K562 (cell line): ENCODE data around the gene PSMD9. TPM values are rescaled to one million over a fixed set of nuclear protein-coding genes. Genes with fewer than 3 reads are reported as not detected.
A peak's percentile ranks its signal among the peaks of the same experiment; 100 is the strongest.

Source experiments
- ATAC-seq: fragments of 200-7000 bp; cut with Tn5 transposase; 3 replicates; pipeline ENCODE4 v1.9.1; 2020; ENCODE audit warnings: moderate library complexity
- BruUV-seq: library from RNA; stranded (reverse); fragments of 400-500 nt; replicated peaks from 2 replicates; lab custom pipeline; 2021; lab: Mats Ljungman, UMichigan
- CTCF ChIA-PET: fragments of 300-600 bp; formaldehyde crosslinking; extraction: SDS; loops from one replicate; lab custom pipeline; 2021; ENCODE audit warnings: low intra/inter-chr PET ratio; lab: Yijun Ruan, JAX
- POLR2A ChIA-PET: fragments of 300-600, 350-650 bp; sonication (Branson Sonifier 250); formaldehyde crosslinking; extraction: SDS; loops from one replicate; lab custom pipeline; 2021; ENCODE audit warnings: antibody characterized with exemption, inconsistent platforms; lab: Yijun Ruan, JAX
- DNase-seq, 4 experiments: peaks; one replicate each; pipeline versions ENCODE4 v3.0.0 to v3.0.0-alpha.2; 2011 to 2018; ENCODE audit warnings: low spot score in 3 of 4, mixed read lengths in 3 of 4; ENCODE audit errors: extremely low read depth in 1 of 4
- FAIRE-seq: peaks from 2 replicates; lab custom pipeline; 2011; peaks lifted over from hg19 to GRCh38; lab: Jason Lieb, UNC
- H2AFZ ChIP-seq: 2 replicates; pipeline ENCODE4 v1.6.0; 2011; ENCODE audit warnings: low read depth, low read length, control low read depth, inconsistent platforms
- H3K27ac ChIP-seq: fragments of 200-600 bp; 3 replicates; pipeline ENCODE4 v1.8.0; 2011; ENCODE audit warnings: low read depth, mild to moderate bottlenecking, control low read depth, inconsistent platforms, low read length, moderate library complexity, mixed read lengths; ENCODE audit errors: extremely low read depth
- H3K27me3 ChIP-seq, 2 experiments: fragments of 300-600 bp in 1 of 2; 2 replicates in 1 of 2; 3 replicates in 1 of 2; pipeline versions ENCODE4 v1.6.0 to v1.8.0; 2011; ENCODE audit warnings: inconsistent platforms in 2 of 2, low read length in 2 of 2, mild to moderate bottlenecking in 1 of 2, mixed read lengths in 1 of 2, moderate library complexity in 1 of 2; ENCODE audit not compliant: control insufficient read depth in 2 of 2, insufficient read depth in 2 of 2
- H3K36me3 ChIP-seq: fragments of 300-600 bp; 3 replicates; pipeline ENCODE4 v1.8.0; 2011; ENCODE audit warnings: mild to moderate bottlenecking, low read length, inconsistent platforms; ENCODE audit not compliant: control insufficient read depth, insufficient read depth
- H3K4me1 ChIP-seq, 2 experiments: fragments of 200-600 bp in 1 of 2; replicated peaks in 1 of 2; 2 replicates in 1 of 2; 3 replicates in 1 of 2; pipeline versions ENCODE4 v1.5.1 to v1.8.0; 2011; ENCODE audit warnings: inconsistent platforms in 2 of 2, low read length in 2 of 2, mild to moderate bottlenecking in 1 of 2, mixed read lengths in 1 of 2, moderate library complexity in 1 of 2; ENCODE audit not compliant: control insufficient read depth in 2 of 2, insufficient read depth in 2 of 2
- H3K4me2 ChIP-seq: 2 replicates; pipeline ENCODE4 v1.6.1; 2011; ENCODE audit warnings: low read length, control low read depth, inconsistent platforms, mixed read lengths; ENCODE audit not compliant: insufficient read depth
- H3K4me3 ChIP-seq: fragments of 200-600 bp; sonication (generic), shearing (Covaris generic); 2 replicates; pipeline ENCODE4 v1.5.1; 2016; ENCODE audit warnings: control low read depth, inconsistent platforms
- H3K79me2 ChIP-seq: fragments of 200-600 bp; 3 replicates; pipeline ENCODE4 v1.8.0; 2011; ENCODE audit warnings: low read length, inconsistent platforms; ENCODE audit not compliant: control insufficient read depth, insufficient read depth
- H3K9ac ChIP-seq, 2 experiments: 2 replicates each; pipeline versions ENCODE4 v1.6.0 to v1.6.1; 2011; ENCODE audit warnings: low read depth in 2 of 2, low read length in 2 of 2, control low read depth in 1 of 2, inconsistent platforms in 1 of 2, mild to moderate bottlenecking in 1 of 2, mixed read lengths in 1 of 2; ENCODE audit not compliant: insufficient read depth in 1 of 2
- H3K9me1 ChIP-seq: one replicate; pipeline ENCODE4 v1.6.0; 2011; ENCODE audit warnings: inconsistent platforms, mild to moderate bottlenecking, low read length, moderate library complexity; ENCODE audit not compliant: control insufficient read depth, insufficient read depth
- H3K9me3 ChIP-seq: replicated peaks from 2 replicates; pipeline ENCODE4 v1.5.1; 2011; ENCODE audit warnings: low read depth, low read length, inconsistent platforms; ENCODE audit not compliant: control insufficient read depth, insufficient read depth
- H4K20me1 ChIP-seq: replicated peaks from 2 replicates; pipeline ENCODE4 v1.6.1; 2011; ENCODE audit warnings: low read length, inconsistent platforms, mixed read lengths; ENCODE audit not compliant: control insufficient read depth, insufficient read depth
- ETV6 ChIP-seq, 3 experiments: fragments of 150-350 bp in 1 of 3; sonication (generic) in 1 of 3; formaldehyde crosslinking in 1 of 3; IDR thresholded peaks; 2 replicates each; pipeline versions ENCODE4 v1.6.1 to v1.8.0; 2014 to 2022; ENCODE audit warnings: borderline replicate concordance in 2 of 3, low read depth in 2 of 3, antibody characterized with exemption in 1 of 3, low read length in 1 of 3, mild to moderate bottlenecking in 1 of 3, missing genetic modification reagents in 1 of 3
- FUS ChIP-seq: fragments of 200-400 bp; formaldehyde crosslinking; optimal IDR thresholded peaks from 2 replicates; pipeline ENCODE3; 2017; ENCODE audit warnings: low read depth, low read length
- GABPB1 ChIP-seq: sonication (generic); formaldehyde crosslinking; IDR thresholded peaks from 2 replicates; pipeline ENCODE4 v1.8.0; 2022; ENCODE audit warnings: mild to moderate bottlenecking, missing genetic modification reagents
- MTF1 ChIP-seq: fragments of 250-450 bp; sonication (Bioruptor Pico); IDR thresholded peaks from 2 replicates; pipeline ENCODE4 v1.9.0; 2021; ENCODE audit warnings: moderate library complexity, mild to moderate bottlenecking, inconsistent platforms, borderline replicate concordance
- NCOR1 ChIP-seq: fragments of 450-650 bp; IDR thresholded peaks from 2 replicates; pipeline ENCODE4 v1.6.1; 2016; ENCODE audit warnings: mild to moderate bottlenecking, moderate library complexity
- NUFIP1 ChIP-seq: fragments of 450-650 bp; IDR thresholded peaks from 2 replicates; pipeline ENCODE4 v1.6.1; 2018; ENCODE audit not compliant: partially characterized antibody
- RFX1 ChIP-seq: fragments of 450-650 bp; IDR thresholded peaks from 2 replicates; pipeline ENCODE4 v1.6.1; 2016; ENCODE audit warnings: mild to moderate bottlenecking, moderate library complexity
- SETDB1 ChIP-seq: IDR thresholded peaks from one replicate; pipeline ENCODE4 v1.6.1; 2012; ENCODE audit warnings: low read length, control low read depth, inconsistent platforms
- STAG1 ChIP-seq: sonication (generic); formaldehyde crosslinking; IDR thresholded peaks from 2 replicates; pipeline ENCODE4 v1.5.0; 2020; ENCODE audit warnings: missing genetic modification reagents, borderline replicate concordance
- ZBED1 ChIP-seq: IDR thresholded peaks from 2 replicates; pipeline ENCODE4 v1.6.1; 2014
- WGBS: fragments of 100-300 bp; shearing (Covaris generic); methylation state at CpG from one replicate; pipeline ENCODE4 v1.1.6; 2016; ENCODE audit warnings: low coverage, mixed read lengths; ENCODE audit not compliant: insufficient coverage; ENCODE audit errors: missing lambda C conversion rate; 5-methylcytosine and 5-hydroxymethylcytosine counted together
- in situ Hi-C: fragments of 300-500 bp; cut with MboI; formaldehyde crosslinking; loops from 4 replicates; pipeline ENCODE4 v1.15.0; 2018; ENCODE audit warnings: inconsistent platforms, mixed read lengths
- intact Hi-C: fragments of 100-400 bp; cut with micrococcal nuclease; formaldehyde crosslinking; loops from 2 replicates; pipeline ENCODE4 v1.14.2; 2022
- polyA plus RNA-seq, 8 experiments: library from polyadenylated mRNA; depleted of rRNA in 4 of 8; stranded (reverse) in 5 of 8; unstranded in 3 of 8; fragments of >200 nt; fragmentation: Nextera tagmentation in 2 of 8; fragmentation: Illumina TruSeq in 1 of 8; extraction: Ambion mirVana in 2 of 8; extraction: Trizol in 1 of 8; gene quantifications; 2 replicates each; pipeline versions ENCODE4 v1.2.1 to v1.2.3, GENCODE V29; 2011 to 2014; ENCODE audit warnings: inconsistent platforms in 1 of 8, missing spikeins in 1 of 8
- total RNA-seq, 7 experiments: library from RNA; depleted of rRNA in 6 of 7; stranded (reverse); fragments of >200 nt in 6 of 7; fragmentation: Illumina TruSeq in 2 of 7; extraction: Trizol in 2 of 7; gene quantifications; 2 replicates each; pipeline versions ENCODE4 v1.2.1 to v1.2.3, GENCODE V29; 2011 to 2021; ENCODE audit warnings: low replicate concordance in 1 of 7
- TF ChIP-seq, protein P1 (sequence below): fragments of 250-450 bp; sonication (Bioruptor Pico); IDR thresholded peaks from 2 replicates; pipeline ENCODE4 v1.5.0; 2020; ENCODE audit warnings: mild to moderate bottlenecking, borderline replicate concordance
- TF ChIP-seq, protein P2 (sequence below), 3 experiments: fragments of 200-800 bp in 1 of 3; sonication (Bioruptor generic) in 1 of 3; sonication (generic) in 1 of 3; formaldehyde crosslinking in 1 of 3; IDR thresholded peaks; 2 replicates each; pipeline versions ENCODE4 v1.6.1 to v1.8.0; 2016 to 2022; ENCODE audit warnings: mild to moderate bottlenecking in 2 of 3, missing compliant biosample characterization in 2 of 3, missing genetic modification characterization in 2 of 3, missing genetic modification reagents in 1 of 3
- TF ChIP-seq, protein P3 (sequence below): sonication (generic); formaldehyde crosslinking; IDR thresholded peaks from 2 replicates; pipeline ENCODE4 v1.8.0; 2022; ENCODE audit warnings: missing genetic modification reagents, mild to moderate bottlenecking, borderline replicate concordance
- TF ChIP-seq, protein P4 (sequence below): fragments of 450-650 bp; IDR thresholded peaks from one replicate; pipeline ENCODE4 v1.6.1; 2018; ENCODE audit warnings: mild to moderate bottlenecking, moderate library complexity; ENCODE audit not compliant: partially characterized antibody

PSMD9 gene
- total and polyA plus RNA-seq, 9 of the 15 experiments (the other 6 are each of a cell fraction or from before 2014, with no cell fraction given) = 12.2 to 143 (median 61.3) TPM

DNA sequence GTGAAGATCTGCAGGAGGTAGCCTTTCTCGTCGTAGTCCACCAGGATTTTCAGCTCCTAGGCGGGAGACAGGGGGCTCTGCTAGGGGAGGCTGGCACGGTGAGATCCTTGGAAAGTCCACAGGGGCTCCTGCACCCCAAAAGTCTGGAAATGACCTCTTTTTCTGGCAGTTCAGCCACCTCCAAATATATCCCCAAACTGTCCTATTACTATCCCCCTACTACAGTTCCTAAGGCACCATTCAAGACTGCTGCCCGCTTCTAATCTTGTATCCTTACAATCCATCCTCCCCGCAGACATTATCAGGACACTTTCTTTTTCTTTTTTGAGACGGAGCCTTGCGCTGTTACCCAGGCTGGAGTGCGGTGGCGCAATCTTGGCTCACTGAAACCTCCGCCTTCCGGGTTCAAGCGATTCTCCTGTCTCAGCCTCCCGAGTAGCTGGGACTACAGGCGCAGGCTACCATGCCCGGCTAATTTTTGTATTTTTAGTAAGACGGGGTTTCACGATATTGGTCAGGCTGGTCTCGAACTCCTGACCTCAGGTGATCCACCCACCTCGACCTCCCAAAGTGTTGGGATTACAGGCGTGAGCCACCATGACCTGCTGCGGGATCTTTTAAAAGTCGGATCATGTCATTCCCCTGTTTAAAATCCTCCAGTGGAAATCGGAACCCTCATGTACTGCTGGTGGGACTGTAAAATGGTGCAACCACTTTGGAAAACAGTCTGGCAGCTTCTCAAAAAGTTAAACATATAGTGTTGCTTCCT is 48.4 kb upstream of the PSMD9 start:
- in situ Hi-C loops = loop anchor here (25.0 kb wide), 1 partner anchor 1547 kb away; the partner anchor contains the start of gene KMT5A
- peak overlapping the region; percentile 89 for H3K27ac ChIP-seq
- no peak for TF ChIP-seq NCOR1
- TF ChIP-seq, protein P1, sequence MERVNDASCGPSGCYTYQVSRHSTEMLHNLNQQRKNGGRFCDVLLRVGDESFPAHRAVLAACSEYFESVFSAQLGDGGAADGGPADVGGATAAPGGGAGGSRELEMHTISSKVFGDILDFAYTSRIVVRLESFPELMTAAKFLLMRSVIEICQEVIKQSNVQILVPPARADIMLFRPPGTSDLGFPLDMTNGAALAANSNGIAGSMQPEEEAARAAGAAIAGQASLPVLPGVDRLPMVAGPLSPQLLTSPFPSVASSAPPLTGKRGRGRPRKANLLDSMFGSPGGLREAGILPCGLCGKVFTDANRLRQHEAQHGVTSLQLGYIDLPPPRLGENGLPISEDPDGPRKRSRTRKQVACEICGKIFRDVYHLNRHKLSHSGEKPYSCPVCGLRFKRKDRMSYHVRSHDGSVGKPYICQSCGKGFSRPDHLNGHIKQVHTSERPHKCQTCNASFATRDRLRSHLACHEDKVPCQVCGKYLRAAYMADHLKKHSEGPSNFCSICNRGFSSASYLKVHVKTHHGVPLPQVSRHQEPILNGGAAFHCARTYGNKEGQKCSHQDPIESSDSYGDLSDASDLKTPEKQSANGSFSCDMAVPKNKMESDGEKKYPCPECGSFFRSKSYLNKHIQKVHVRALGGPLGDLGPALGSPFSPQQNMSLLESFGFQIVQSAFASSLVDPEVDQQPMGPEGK (CRISPR knock-in tag) = no peak
- TF ChIP-seq, protein P2, sequence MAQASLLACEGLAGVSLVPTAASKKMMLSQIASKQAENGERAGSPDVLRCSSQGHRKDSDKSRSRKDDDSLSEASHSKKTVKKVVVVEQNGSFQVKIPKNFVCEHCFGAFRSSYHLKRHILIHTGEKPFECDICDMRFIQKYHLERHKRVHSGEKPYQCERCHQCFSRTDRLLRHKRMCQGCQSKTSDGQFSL (CRISPR knock-in tag; IDR thresholded peaks at IDR 0.05) = no peak
- TF ChIP-seq, protein P2 (tag; IDR thresholded peaks at IDR 0.05) = no peak
- no peak for TF ChIP-seq GABPB1 (CRISPR knock-in tag)
- no peak for TF ChIP-seq FUS
- no peak for TF ChIP-seq RFX1
- TF ChIP-seq, protein P3, sequence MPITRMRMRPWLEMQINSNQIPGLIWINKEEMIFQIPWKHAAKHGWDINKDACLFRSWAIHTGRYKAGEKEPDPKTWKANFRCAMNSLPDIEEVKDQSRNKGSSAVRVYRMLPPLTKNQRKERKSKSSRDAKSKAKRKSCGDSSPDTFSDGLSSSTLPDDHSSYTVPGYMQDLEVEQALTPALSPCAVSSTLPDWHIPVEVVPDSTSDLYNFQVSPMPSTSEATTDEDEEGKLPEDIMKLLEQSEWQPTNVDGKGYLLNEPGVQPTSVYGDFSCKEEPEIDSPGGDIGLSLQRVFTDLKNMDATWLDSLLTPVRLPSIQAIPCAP (CRISPR knock-in tag) = no peak
- TF ChIP-seq, protein P4, sequence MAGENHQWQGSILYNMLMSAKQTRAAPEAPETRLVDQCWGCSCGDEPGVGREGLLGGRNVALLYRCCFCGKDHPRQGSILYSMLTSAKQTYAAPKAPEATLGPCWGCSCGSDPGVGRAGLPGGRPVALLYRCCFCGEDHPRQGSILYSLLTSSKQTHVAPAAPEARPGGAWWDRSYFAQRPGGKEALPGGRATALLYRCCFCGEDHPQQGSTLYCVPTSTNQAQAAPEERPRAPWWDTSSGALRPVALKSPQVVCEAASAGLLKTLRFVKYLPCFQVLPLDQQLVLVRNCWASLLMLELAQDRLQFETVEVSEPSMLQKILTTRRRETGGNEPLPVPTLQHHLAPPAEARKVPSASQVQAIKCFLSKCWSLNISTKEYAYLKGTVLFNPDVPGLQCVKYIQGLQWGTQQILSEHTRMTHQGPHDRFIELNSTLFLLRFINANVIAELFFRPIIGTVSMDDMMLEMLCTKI = no peak
- no peak for TF ChIP-seq STAG1
- no peak for TF ChIP-seq ETV6 (IDR thresholded peaks at IDR 0.05; ENCODE audit: borderline replicate concordance in 1 of 2, low read depth in 2 of 2, low read length in 1 of 2)
- TF ChIP-seq ETV6 (CRISPR knock-in tag; IDR thresholded peaks at IDR 0.05; ENCODE audit: borderline replicate concordance) = no peak
- no peak for TF ChIP-seq SETDB1
- TF ChIP-seq NUFIP1 = no peak
- TF ChIP-seq MTF1 (CRISPR knock-in tag) = no peak
- TF ChIP-seq ZBED1 = no peak

More for the DNA sequence above, 48.4 kb upstream of the PSMD9 start:
- peak; percentile 49 for FAIRE-seq
- ChIA-PET POLR2A (interaction anchor here (0.7 to 2.8 kb wide), 6 partner anchors 13 to 52 kb away, joined by 3 to 18 read pairs (median 3); no protein-coding TSS in a partner anchor), CTCF (interaction anchor here (0.5 kb wide), 1 partner anchor 49 kb away, joined by 3 read pairs; the partner anchor contains the start of gene PSMD9)
- DNase-seq = peak in 1 of 4 experiments; percentile 49
- peaks cover 3% of the 10 kb centered on the region; the same call in 2 of the 3 replicates for H3K79me2 ChIP-seq
- H3K9ac ChIP-seq = peak overlapping the region; percentile 92 to 96
- H3K9me3 ChIP-seq = no peaks in the 10 kb centered on the region
- BruUV-seq = TSS peak; percentile 97
- H3K27me3 ChIP-seq = no peaks in the 10 kb centered on the region
- 6% methylated on average over 24 of the region's 24 CpGs for WGBS
- no peaks in the 10 kb centered on the region for H4K20me1 ChIP-seq
- peak; percentile 17 for ATAC-seq
- peak overlapping the region; percentile 97 for H3K4me2 ChIP-seq
- H3K4me1 ChIP-seq = peaks cover 18 to 30% of the 10 kb centered on the region in 2 experiments
- intact Hi-C loops = loop anchor here (1.0 kb wide), 1 partner anchor 48 kb away; the partner anchor contains the start of gene PSMD9
- peak overlapping the region; percentile 75 for H3K4me3 ChIP-seq
- H2AFZ ChIP-seq = peak overlapping the region; percentile 98
- no peaks in the 10 kb centered on the region for H3K9me1 ChIP-seq
- no peaks in the 10 kb centered on the region for H3K36me3 ChIP-seq
